ENCODE results near the gene FBL.

GRCh38 chr19:39852882-39853281, 6.7 kb upstream of the FBL start:
- TF ChIP-seq EZH2 (IDR thresholded peaks at IDR 0.05; ENCODE audit: borderline replicate concordance, low read depth, low read length, poor library complexity, severe bottlenecking): no peak
- TF ChIP-seq, protein P1, sequence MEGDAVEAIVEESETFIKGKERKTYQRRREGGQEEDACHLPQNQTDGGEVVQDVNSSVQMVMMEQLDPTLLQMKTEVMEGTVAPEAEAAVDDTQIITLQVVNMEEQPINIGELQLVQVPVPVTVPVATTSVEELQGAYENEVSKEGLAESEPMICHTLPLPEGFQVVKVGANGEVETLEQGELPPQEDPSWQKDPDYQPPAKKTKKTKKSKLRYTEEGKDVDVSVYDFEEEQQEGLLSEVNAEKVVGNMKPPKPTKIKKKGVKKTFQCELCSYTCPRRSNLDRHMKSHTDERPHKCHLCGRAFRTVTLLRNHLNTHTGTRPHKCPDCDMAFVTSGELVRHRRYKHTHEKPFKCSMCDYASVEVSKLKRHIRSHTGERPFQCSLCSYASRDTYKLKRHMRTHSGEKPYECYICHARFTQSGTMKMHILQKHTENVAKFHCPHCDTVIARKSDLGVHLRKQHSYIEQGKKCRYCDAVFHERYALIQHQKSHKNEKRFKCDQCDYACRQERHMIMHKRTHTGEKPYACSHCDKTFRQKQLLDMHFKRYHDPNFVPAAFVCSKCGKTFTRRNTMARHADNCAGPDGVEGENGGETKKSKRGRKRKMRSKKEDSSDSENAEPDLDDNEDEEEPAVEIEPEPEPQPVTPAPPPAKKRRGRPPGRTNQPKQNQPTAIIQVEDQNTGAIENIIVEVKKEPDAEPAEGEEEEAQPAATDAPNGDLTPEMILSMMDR (conservative IDR thresholded peaks at IDR 0.05; ENCODE audit: low read depth, low read length): no peak
